NCI-H526 (cell line): ENCODE data around the gene TMEM125.

ENCODE experiments used
- DNase-seq, 2 experiments: peaks; one replicate each; lab custom pipeline; 2025; lab: John Stamatoyannopoulos, UW

TMEM125 gene

DNA sequence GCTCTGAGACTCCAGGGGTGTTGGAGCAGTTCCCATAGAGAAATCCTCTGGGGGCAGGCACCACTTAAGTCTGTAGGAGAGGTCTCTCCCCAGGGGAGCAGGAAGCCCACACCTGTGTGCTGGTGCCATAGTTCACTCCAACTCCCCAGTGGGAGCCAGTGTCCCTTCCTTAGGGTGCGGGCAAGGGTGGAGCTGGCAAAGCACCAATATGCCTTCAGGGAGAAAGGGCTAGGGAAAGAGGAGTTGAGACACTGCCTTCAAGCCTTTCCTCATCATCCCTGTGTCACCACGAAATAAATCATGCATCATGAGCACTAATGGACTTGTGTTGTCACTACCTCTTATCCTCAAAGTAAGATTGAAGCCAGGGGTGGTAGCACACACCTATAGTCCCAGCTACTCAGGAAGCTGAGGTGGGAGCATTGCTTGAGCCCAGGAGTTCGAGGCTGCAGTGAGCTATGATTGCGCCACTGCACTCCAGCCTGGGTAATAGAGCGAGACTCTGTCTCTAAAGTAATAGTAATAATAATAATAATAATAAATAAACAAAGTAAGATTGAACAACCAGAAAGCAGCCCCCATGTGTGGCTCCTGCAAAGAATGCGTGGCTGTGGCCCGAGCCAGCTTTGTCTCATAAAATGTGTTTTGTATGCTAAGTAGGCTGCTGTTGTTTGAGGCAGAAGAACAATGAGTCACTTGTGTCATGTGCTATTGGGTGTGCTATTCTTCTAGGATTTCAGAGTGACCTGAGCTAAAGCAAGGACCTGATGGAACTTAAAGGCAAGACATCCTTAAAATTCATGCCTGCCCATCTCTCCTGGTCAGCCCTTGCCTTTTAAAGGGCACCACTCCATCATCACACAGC lies 24.3 kb downstream of the TMEM125 start:
- peak; percentile 43 to 77 for DNase-seq

DNA sequence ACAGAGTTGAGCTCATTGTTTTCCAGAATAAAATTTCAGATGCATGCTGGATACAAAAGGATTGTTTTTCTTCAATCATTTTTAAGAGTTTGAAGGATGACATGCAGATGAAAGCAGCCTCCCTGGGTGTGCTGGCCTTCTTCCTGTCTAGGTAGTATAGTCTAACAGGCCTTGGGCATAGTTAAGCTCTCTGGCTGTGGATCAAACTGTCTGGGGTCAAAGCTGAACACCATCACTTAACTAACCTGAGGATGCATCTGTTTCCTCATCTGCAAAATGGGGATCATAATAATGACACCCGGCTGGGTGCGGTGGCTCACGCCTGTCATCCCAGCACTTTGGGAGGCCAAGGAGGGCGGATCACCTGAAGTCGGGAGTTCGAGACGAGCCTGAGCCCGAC lies 25.0 kb downstream of the TMEM125 start:
- no peak for DNase-seq

DNA sequence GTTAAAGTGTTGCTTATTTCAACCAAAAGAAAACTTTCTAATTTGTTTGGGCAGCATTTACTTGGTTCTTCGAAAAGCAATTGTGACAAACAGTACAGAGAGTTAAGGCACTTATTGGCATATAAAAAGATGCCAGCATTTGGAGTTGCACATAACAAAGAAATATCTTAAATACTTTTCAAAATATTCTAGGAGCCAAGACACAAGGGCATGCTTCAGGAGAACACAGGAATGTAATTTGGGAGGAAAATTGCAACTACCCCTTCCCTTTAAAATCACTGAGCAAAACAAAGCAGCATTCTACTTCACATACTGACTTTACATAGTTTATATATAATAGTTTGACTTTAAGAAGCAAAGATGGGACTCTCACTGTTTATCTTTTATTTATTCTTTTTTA lies 26.4 kb downstream of the TMEM125 start:
- no peak for DNase-seq

GRCh38 chr1:43298055-43298454 lies 28.3 kb downstream of the TMEM125 start:
- DNase-seq = no peak

- no peak for DNase-seq
Measured at GRCh38 chr1:43299101-43299500, 29.3 kb downstream of the TMEM125 start.

- no peak for DNase-seq
Measured at GRCh38 chr1:43300378-43301094, 30.8 kb downstream of the TMEM125 start, which contains the start of gene TIE1. Gene TIE1, plus strand, starts transcription at chr1:43300982. Its CDS starts 90 bp downstream, at chr1:43301072.

GRCh38 chr1:43302201-43302600 lies 32.4 kb downstream of the TMEM125 start:
- no peak for DNase-seq

GRCh38 chr1:43302721-43303470 lies 33.1 kb downstream of the TMEM125 start:
- no peak for DNase-seq

GRCh38 chr1:43303471-43304313 lies 33.9 kb downstream of the TMEM125 start:
- no peak for DNase-seq

GRCh38 chr1:43304314-43304681 lies 34.5 kb downstream of the TMEM125 start:
- DNase-seq = no peak

- DNase-seq = no peak
Measured at GRCh38 chr1:43304771-43305300, 35.1 kb downstream of the TMEM125 start.

GRCh38 chr1:43305461-43305860 lies 35.7 kb downstream of the TMEM125 start:
- DNase-seq = no peak

GRCh38 chr1:43305926-43306687 lies 36.3 kb downstream of the TMEM125 start:
- no peak for DNase-seq

- no peak for DNase-seq
Measured at GRCh38 chr1:43306688-43307457, 37.1 kb downstream of the TMEM125 start.

- DNase-seq = no peak
Measured at GRCh38 chr1:43307458-43308158, 37.8 kb downstream of the TMEM125 start.

- no peak for DNase-seq
Measured at GRCh38 chr1:43308635-43309404, 39.0 kb downstream of the TMEM125 start.

DNA sequence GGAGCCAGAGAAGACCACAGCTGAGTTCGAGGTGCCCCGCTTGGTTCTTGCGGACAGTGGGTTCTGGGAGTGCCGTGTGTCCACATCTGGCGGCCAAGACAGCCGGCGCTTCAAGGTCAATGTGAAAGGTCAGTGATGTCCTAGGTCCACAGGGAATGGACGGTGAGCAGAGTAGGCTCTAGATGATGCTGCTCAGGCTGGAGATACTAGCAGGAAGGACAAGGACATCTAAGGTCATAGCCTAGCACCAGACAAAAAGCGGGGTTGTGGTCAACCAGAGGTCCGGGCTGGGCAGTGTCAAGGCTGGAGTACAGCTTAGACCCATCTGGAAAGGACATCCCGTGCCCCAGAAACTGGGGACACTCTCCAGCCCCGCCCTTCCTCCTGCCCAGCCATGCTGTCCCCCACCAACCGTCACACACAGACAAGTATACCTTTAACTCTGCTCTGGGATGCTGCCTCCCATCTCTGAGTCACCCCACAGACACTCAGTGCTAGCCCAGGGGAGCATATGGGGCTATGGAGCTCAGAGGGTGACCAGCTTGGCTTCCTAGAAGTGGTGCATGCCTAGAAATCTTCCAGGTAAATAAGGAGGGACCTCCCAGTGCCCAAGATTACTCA lies 39.7 kb downstream of the TMEM125 start:
- DNase-seq = no peak

DNA sequence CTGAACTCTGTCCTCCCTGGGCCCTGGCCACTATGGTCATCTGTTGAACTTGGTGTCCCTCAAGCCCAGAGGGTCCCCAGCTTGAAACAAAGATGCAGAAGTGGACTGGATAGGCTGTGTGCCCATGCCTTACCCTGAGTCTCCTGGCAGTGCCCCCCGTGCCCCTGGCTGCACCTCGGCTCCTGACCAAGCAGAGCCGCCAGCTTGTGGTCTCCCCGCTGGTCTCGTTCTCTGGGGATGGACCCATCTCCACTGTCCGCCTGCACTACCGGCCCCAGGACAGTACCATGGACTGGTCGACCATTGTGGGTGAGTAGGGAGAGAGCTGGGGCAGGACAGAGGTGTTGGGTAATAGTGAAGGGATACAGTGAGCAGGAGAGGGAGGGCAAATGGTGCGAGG lies 41.7 kb downstream of the TMEM125 start:
- no peak for DNase-seq
